Measurements from ENCODE around the gene RRP8.

GRCh38 chr11:6571434-6572008 lies 31.9 kb downstream of the RRP8 start:
- TF ChIP-seq, protein P1, sequence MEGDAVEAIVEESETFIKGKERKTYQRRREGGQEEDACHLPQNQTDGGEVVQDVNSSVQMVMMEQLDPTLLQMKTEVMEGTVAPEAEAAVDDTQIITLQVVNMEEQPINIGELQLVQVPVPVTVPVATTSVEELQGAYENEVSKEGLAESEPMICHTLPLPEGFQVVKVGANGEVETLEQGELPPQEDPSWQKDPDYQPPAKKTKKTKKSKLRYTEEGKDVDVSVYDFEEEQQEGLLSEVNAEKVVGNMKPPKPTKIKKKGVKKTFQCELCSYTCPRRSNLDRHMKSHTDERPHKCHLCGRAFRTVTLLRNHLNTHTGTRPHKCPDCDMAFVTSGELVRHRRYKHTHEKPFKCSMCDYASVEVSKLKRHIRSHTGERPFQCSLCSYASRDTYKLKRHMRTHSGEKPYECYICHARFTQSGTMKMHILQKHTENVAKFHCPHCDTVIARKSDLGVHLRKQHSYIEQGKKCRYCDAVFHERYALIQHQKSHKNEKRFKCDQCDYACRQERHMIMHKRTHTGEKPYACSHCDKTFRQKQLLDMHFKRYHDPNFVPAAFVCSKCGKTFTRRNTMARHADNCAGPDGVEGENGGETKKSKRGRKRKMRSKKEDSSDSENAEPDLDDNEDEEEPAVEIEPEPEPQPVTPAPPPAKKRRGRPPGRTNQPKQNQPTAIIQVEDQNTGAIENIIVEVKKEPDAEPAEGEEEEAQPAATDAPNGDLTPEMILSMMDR (conservative IDR thresholded peaks at IDR 0.05 in 1 of 2, IDR thresholded peaks at IDR 0.05 in 1 of 2; ENCODE audit: low read depth in 1 of 2, low read length in 2 of 2), result no peak
- TF ChIP-seq EZH2 (IDR thresholded peaks at IDR 0.05; ENCODE audit: low read length, missing control alignments), result no peak
